HG03354 (cell line): ENCODE data around the gene CSNK1G2.

Source experiments
- ATAC-seq: cut with Tn5 transposase; IDR thresholded peaks from one replicate; pipeline ENCODE4 v1.9.1; 2021; ENCODE audit warnings: mild to moderate bottlenecking; ENCODE audit not compliant: unreplicated experiment, poor library complexity, severe bottlenecking

Gene CSNK1G2

DNA sequence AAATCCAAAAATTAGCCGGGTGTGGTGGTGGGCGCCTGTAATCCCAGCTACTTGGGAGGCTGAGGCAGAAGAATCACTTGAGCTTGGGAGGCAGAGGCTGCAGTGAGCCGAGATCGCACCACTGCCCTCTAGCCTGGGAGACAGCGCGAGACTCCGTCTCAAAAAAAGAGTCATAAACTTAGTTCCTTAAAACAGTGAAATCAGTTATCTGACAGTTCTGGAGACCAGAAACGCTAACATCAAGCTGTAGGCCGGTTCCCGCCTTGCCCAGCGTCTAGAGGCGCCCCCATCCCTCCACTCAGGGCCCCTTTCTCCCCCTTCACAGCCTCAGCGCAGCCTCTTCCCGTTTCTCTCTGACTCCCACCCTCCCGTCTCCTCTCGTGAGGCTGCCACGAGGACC lies 23.8 kb upstream of the CSNK1G2 start:
- ATAC-seq, result no peak

DNA sequence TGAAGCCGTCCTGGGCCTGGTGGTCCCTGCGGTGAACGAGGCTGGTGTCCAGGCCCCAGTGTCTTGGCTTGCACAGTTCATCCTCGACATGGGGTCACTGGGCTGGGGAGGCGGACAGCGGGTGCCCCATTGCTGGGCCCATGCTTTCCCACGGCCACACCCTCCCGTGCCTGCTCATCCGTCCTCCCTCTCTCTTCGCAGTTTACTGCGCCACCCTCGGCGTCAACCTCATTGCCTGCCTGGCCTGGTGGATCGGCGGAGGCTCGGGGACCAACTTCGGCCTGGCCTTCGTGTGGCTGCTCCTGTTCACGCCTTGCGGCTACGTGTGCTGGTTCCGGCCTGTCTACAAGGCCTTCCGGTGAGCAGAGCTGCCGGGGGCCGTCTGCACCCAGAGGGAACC lies 23.0 kb upstream of the CSNK1G2 start:
- ATAC-seq, result no peak

DNA sequence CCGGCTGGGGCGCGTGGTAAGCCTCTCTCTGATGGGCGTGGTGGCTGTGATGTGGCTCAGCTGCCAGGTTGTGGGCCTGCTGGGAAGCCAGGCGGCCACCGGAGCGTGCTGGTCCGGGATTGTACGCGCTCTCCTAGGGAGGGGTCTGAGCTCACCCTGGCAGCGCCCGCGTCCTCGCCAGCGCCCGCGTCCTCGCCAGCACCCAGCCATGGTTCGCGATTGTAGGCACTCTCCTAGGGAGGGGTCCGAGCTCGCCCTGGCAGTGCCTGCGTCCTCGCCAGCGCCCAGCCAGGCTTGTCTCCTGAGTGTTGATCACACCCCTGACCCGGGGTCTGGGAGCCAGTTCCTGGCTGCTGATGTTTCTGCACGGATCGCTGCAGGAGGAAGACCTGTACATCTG lies 22.0 kb upstream of the CSNK1G2 start:
- no peak for ATAC-seq

DNA sequence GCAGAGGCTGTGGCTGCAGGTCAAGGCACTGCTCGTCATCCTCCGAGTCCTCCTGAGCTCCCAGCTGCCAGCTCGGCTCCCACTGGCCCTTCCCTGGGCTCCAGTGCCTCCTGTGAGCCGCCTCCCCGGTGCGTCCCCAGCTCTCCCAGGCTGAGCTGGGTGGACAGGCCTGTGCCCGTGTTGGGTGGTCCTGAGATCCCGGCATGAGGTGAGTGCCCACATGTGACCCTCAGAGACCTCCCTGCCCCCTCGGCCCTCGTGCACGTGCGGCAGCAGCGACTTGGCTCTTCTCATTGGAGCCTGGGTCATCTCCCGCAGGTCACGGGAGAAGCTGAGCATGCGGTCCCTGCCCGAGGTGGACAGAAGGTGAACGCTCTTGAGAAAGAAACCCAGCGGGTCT lies 20.3 kb upstream of the CSNK1G2 start:
- no peak for ATAC-seq

DNA sequence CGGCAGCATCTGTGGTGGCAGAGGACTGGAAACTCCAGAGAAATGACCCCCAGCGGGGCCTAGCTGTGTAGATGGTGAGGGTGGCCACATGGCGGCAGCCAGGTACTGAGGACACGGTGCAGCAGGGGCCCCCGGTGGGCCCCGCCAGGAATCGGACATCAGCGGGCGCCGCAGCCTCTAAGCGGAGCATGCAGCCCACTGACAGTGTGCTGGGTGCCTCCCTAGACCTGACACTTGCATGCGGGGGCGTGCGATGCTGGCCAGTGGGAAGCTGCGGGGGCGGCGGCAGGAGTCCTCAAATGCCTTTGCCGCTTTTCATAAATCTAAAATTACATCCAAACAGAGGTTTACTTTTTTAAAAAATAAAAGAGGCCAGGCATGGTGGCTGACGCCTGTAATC lies 19.6 kb upstream of the CSNK1G2 start:
- ATAC-seq, result no peak

DNA sequence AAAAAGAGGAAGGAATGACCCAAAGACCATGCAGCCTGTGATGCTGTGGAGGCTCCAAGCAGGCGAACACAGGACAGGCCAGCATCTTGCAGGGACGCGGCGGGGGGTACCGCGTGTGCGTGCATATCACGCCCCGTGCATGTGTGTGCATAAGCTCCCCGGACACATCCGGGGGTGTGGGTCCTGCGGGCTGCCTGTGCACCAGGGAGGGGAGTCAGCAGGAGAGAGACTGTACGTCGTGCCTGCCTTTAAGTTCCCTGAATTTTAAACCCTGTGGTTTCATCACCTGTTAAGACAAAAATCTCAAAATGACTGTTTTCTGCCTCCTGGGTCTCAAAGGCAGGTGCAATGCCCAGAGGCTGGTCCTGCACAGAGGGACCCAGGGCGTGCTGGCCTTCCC lies 19.1 kb upstream of the CSNK1G2 start:
- ATAC-seq, result no peak

DNA sequence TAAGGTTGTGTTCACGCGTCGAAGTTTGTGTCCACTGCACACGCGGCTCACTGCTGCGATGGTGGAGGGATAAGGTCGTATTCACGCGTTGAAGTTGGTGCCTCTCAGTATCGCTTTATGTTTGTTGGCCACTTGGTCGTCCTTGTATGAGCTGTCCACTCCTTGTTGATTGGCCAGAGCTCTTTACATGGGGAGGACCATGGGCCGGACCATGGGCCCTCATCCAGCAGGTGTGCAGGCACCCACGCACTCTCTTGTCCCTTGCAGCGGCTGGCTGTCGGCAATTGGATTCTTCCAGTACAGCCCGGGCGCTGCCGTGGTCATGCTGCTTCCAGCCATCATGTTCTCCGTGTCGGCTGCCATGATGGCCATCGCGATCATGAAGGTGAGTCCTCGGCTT lies 18.2 kb upstream of the CSNK1G2 start:
- no peak for ATAC-seq

DNA sequence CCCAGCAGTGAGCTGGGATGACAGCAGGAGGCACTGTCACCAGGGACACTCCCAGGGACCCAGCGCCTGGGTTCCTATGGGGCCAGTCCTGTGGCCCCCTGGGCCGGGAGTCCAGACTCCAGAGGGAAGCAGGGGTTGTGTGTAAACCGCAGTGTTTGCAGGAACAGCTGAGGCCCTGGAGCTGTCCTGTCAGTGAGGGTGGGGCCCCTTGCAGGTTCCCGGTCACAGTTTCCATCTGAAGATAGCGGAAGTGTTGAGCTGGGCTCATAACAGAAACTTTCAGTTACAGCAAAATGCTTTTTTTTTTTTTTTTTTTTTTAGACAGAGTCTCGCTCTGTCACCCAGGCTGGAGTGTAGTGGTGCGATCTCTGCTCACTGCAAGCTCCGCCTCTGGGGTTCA lies 17.7 kb upstream of the CSNK1G2 start:
- ATAC-seq, result no peak

DNA sequence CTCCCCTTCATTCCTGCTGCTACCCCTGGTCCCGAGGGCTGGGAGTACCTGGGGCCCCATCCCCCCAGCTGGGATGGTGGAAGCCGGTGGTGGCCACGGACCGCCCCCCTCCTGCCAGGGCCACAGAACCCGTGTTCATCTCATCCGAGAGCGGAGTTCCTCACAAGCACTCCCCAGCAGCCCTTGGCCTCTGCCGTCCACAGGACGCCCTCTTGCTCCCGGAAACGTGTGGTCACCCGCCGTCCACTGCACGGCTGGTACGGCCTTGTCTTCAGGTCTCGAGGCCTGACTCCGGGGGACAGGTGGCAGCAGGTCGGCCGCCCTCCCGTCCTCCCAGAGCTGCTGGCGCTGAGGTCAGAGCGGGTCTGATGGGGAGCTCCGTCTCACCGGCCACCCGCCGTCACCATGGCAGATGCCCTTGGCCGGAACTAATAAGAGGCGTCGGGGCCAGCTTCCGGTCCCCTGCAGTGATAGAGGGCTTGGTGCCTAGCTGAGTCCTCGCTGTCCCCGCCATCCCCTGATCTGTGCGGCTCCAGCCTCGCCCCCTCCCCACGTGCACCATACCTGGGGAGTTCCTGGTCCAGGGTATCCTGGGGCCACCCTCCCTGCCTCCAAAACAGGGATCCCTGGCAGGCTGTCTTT lies 16.5 kb upstream of the CSNK1G2 start:
- no peak for ATAC-seq

DNA sequence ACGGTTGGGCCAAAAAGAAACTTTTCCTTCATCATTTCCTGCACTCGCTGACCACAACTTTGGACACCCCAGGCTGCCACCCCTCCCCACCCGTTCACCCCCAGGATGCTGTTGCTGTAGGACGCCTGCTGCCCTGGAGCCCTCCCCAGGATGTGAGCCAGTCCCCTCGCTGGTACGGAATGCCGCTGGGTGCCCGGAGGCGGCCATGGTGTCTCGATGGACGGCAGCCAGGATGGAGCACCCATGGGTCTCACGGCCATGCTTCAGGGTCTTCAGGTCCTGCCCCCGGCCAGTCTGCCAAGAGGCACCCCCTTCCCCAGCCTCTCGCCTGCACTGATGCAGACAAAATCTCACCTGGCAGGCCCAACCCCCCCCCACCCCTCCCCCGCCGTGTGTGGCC lies 15.4 kb upstream of the CSNK1G2 start:
- no peak for ATAC-seq

DNA sequence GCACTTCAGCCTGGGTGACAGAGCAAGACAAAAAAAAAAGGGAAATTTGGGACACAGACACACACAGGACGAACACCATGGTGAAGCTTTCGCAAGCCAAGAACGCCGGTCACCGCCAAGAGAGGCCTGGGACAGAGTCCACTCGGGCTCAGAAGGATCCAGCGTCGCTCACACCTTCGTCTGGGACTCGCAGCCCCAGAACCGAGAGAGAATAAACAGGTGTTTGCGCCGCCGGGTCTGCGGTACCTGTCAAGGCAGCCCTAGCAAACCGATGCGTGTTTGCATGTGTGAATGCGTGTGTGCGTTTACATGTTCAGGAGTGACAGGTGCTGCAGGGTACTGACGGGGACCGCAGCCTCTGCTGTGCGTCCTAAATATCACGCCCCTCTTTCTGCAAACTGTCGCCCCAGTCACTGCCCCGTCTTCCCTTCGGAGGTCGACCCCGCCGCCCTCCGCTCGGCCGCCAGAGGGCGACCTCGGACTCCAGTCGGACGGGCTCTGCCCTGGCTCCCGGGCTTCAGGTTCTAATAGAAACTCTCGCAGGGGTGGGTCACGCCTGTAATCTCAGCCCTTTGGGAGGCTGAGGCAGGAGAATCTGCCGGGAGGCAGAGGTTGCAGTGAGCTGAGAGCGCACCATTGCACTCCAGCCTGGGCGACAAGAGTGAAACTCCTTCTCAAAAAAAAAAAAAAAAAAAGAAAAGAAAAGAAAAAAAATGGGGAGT lies 11.8 kb upstream of the CSNK1G2 start:
- peak; percentile 64 for ATAC-seq

DNA sequence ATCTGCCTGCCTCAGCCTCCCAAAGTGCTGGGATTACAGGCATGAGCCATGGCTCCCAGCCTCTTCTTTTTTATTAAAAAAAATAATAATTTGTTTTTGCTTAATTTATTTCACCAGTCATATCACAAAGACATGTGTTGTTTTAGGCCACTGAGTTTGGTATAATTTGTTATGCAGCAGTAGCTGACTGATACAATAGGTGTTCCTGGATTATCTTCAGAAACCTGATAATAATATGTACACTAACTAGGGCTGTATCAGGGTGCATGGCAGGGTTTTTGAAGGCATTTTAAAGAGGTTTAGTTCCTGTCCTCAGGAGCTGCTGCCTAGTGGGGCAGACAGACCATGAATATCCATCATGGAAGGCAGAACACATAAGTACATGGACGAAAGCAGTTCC lies 9.5 kb upstream of the CSNK1G2 start:
- no peak for ATAC-seq

DNA sequence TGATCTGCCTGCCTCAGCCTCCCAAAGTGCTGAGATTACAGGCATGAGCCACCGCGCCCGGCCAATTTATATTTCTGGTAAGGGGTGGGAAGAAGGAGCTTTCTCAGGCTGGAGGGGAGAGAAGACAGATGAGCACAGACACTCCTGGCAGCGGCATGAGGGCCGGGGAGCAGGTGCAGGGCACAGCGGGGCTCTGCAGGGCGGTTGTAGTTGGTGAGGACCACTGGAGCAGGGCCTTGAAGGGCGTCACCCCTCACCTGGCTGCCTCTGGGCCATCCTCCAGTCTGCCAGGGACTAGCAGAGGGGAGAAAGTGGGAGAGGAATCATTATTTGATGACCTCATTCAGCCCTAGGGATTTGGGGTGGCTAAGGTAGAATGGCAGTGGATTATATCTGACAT lies 8.6 kb upstream of the CSNK1G2 start:
- ATAC-seq, result no peak

DNA sequence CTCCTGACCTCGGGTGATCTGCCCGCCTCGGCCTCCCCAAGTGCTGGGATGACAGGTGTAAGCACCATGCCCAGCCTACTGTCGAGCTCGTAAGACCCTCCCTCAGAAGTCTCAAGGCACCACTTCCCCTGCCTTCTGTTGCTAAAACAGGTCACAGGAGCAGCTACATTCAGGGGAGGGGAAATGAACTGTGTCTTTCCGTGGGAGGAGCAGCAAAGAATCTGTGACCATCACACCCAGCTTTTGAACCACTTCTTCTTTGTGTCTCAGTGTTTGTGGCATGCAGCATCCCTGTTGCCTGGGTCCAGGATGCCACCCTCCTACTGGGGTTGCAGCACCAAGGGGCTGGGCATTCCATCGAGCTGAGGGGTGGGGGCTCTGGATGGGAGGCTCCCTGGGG lies 7.7 kb upstream of the CSNK1G2 start:
- no peak for ATAC-seq

DNA sequence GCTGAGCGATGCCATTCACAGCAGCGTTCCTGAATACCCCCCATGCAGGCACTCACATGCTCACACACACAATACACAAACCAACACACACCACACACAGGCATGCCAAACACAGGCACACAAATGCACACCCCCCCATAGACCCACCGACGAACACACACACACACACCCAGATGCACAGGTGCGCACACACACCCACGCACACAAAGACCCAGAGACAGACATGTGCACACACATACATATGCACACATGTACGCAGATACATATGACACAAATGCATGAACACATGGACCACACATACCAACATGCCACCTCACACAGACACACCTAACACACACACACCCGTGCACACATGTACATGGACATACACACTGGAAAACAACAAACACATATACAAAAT lies 7.0 kb upstream of the CSNK1G2 start:
- no peak for ATAC-seq

DNA sequence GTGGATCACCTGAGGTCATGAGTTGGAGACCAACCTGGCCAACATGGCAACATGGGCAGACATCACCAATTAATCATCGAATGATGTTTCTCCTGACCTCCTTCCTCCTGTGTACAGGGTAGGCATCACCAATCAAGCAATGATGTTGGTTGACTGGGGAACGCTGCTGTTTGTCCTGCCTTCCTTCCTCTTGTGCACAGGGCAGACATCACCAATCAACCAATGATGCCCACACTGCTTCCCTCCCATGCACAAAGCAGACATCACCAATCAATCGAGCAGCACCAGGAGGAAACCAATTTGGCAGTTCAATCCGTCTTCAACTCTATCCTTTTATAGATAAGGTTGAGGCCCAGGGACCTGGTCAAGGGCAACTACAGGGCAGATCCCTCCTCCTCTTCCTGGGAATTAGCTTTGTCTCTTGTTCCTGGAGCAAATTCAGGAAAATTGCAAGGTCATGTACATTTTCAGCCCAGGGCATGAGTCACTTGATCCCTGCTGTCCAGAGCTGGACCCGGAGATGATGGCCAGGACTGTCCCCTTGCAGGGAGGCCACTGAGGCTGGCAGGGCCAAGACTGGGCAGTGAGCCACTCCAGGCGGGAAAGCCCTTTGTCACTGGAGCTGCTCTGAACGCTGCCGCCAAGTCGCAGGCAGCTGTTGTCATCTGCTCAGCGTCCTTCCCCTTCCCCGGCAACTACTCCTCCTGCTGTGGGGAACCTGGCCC lies 5.3 kb upstream of the CSNK1G2 start:
- ATAC-seq, result no peak

DNA sequence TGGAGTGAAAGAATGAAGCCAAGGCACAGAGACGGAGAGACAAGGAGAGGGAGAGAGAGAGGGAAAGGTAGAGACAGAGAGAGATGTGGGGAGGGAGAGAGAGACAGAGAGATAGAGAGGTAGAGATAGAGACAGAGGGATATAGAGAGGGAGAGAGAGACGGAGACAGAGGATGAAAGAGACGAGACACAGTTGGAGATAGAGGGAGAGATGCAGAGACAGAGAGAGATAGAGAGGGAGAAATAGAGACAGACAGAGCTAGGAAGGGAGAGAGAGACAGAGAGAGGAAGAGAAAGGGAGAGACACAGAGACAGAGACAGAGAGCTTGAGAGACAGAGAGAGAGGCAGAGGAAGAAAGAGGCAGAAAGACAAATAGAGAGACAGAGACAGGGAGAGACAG lies 4.5 kb upstream of the CSNK1G2 start:
- no peak for ATAC-seq

DNA sequence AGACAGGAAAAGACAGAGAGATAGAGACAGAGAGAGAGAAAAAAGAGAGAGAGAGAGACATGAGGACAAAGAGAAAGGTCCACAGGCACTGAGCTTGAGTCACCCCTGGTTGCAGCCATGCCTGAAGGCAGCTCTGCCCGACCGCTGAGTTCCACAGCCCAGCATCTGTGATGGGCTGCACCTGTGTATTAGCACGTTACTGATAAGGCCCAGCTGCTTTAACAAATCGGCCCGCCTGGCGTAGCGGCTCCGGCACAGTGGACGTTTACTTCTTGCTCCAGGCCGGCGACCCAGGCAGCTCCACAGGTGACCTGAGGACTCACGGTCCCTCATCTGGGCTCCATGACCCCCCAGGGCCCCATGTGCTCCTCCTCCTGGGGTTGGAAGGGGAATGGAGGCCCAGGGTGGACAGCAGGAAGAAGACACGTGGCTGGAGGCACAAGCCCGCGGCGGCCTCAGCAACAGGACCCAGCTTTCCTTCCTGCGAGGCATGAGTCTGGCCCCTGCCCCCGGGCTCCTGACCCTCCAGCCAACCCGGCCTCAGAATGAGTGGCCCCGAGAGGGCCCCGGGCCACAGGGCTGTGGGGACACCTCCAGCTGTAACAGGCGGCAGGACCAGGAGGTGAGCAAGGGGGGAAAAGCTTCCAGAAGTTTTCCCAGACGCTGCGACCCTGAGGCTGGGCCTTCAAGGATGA lies 3.9 kb upstream of the CSNK1G2 start:
- no peak for ATAC-seq

DNA sequence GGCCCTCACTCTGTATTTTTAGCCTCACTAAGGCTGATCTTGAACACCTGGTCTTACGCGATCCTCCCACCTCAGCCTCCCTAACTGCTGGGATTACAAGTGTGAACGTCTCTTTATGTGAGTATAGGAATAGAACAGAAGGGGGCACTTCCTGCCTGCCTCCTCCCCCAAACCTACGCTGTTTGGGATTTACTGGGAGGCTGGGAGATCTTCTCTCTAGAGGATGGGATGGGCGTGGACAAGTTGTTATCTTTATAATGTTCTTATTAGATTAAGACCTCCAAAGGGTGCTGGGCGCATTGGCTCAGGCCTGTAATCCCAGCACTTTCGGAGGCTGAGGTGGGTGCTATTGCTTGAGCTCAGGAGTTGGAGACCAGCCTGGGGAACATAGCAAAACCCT lies 2.9 kb upstream of the CSNK1G2 start:
- ATAC-seq, result no peak

DNA sequence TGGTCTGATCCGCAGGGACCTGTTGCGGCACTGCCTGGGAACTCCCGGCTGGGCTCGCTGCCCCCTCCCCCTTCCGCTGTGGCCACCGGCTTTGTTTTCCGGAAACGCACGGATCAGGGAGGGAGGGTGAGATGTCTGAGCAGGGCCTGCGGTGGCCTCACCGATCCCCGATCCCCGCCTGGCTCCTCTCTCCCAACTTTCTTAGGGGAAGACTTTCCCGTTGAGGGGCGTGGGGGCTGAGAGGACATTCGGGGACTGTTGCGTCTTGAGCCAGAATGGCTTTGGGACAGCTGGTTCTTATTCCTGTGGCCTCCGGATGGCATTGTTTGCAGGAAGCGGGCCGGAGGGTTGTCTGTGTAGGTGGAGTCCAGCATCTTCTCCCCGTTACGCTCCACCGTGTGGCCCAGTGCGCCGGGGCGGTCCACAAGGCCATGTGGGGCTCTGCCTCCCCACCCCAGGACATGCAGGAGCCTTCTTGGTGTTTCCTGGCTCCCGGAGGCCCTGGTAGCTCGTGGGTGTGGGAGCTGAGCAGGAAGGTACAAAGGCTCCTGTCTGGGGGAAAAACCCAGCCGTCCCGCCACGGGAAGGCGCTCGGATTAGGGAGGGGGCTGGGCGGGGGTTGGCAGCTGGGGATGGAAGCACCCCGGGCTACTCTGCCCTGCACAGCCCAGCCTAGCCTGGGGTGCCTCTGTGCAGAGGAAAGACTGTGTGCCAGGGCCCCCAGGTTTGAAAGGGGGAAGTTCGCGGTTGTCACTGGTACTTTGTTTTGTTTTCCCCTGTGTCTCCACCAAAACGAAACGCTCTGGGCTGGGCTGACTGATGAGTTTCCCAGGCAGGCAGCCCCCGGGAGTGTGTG lies 1.3 kb downstream of the CSNK1G2 start:
- peak; percentile 32 for ATAC-seq
